Endothelial cell of umbilical vein (primary cell): ENCODE results near the gene IPO11. TPM values are rescaled to one million over a fixed set of nuclear protein-coding genes. Genes with fewer than 3 reads are reported as not detected.

Source experiments
- BruUV-seq: library from RNA; stranded (reverse); fragments of 400-500 nt; replicated peaks from 2 replicates; lab custom pipeline; 2021; lab: Mats Ljungman, UMichigan
- CTCF ChIA-PET: fragments of 300-600, 350-600 bp; sonication (Branson Sonifier 250); formaldehyde crosslinking; loops from one replicate; lab custom pipeline; 2021; ENCODE audit warnings: antibody characterized with exemption, inconsistent platforms; lab: Charles Lee
- POLR2A ChIA-PET: fragments of 300-600, 350-600 bp; sonication (Branson Sonifier 250); formaldehyde crosslinking; loops from one replicate; lab custom pipeline; 2021; ENCODE audit warnings: antibody characterized with exemption, inconsistent platforms; lab: Charles Lee
- DNase-seq: peaks from one replicate; pipeline ENCODE4 v3.0.0-alpha.2; 2011; ENCODE audit warnings: low read depth, low spot score
- FAIRE-seq: peaks from 2 replicates; lab custom pipeline; 2011; peaks lifted over from hg19 to GRCh38; lab: Jason Lieb, UNC
- H2AFZ ChIP-seq: 2 replicates; pipeline ENCODE4 v1.6.0; 2012; ENCODE audit warnings: low read depth, low read length, control low read depth, inconsistent platforms
- H3K27ac ChIP-seq: 2 replicates; pipeline ENCODE4 v1.5.1; 2011; ENCODE audit warnings: low read depth, mild to moderate bottlenecking, control low read depth, low read length, moderate library complexity; ENCODE audit not compliant: insufficient read depth
- H3K27me3 ChIP-seq, 2 experiments: 2 replicates each; pipeline versions ENCODE4 v1.6.0 to v1.6.1; 2011; ENCODE audit warnings: low read length in 2 of 2, mixed read lengths in 1 of 2; ENCODE audit not compliant: control insufficient read depth in 2 of 2, insufficient read depth in 2 of 2
- H3K36me3 ChIP-seq, 2 experiments: 2 replicates in 1 of 2; 3 replicates in 1 of 2; pipeline ENCODE4 v1.5.1; 2011; ENCODE audit warnings: low read length in 2 of 2, mild to moderate bottlenecking in 1 of 2, moderate library complexity in 1 of 2; ENCODE audit not compliant: control insufficient read depth in 2 of 2, insufficient read depth in 2 of 2; ENCODE audit errors: extremely low read depth in 1 of 2
- H3K4me1 ChIP-seq: 3 replicates; pipeline ENCODE4 v1.5.1; 2011; ENCODE audit warnings: mild to moderate bottlenecking, low read length; ENCODE audit not compliant: control insufficient read depth, insufficient read depth; ENCODE audit errors: extremely low read depth
- H3K4me2 ChIP-seq: 2 replicates; pipeline ENCODE4 v1.6.1; 2011; ENCODE audit warnings: low read length, control low read depth, mixed read lengths; ENCODE audit not compliant: insufficient read depth
- H3K4me3 ChIP-seq, 3 experiments: fragments of 200-600 bp in 1 of 3; sonication (generic), shearing (Covaris generic) in 1 of 3; replicated peaks in 1 of 3; 2 replicates each; pipeline ENCODE4 v1.5.1; 2011 to 2016; ENCODE audit warnings: control low read depth in 3 of 3, low read length in 3 of 3, mild to moderate bottlenecking in 2 of 3, inconsistent platforms in 1 of 3, low read depth in 1 of 3, moderate library complexity in 1 of 3; ENCODE audit not compliant: insufficient read depth in 1 of 3
- H3K79me2 ChIP-seq: 2 replicates; pipeline ENCODE4 v1.6.0; 2012; ENCODE audit warnings: low read length, inconsistent platforms; ENCODE audit not compliant: control insufficient read depth, insufficient read depth
- H3K9ac ChIP-seq: replicated peaks from 2 replicates; pipeline ENCODE3; 2011; ENCODE audit warnings: low read length, control low read depth; ENCODE audit not compliant: insufficient read depth; ENCODE audit errors: extremely low read depth
- H3K9me1 ChIP-seq: replicated peaks from 3 replicates; pipeline ENCODE4 v1.6.0; 2011; ENCODE audit warnings: mild to moderate bottlenecking, low read length; ENCODE audit not compliant: control insufficient read depth, insufficient read depth; ENCODE audit errors: extremely low read depth
- H3K9me3 ChIP-seq: replicated peaks from 2 replicates; pipeline ENCODE4 v1.5.1; 2012; ENCODE audit warnings: low read length, inconsistent platforms; ENCODE audit not compliant: control insufficient read depth, insufficient read depth
- H4K20me1 ChIP-seq: replicated peaks from 2 replicates; pipeline ENCODE3; 2011; ENCODE audit warnings: mild to moderate bottlenecking, low read length; ENCODE audit not compliant: control insufficient read depth, insufficient read depth; ENCODE audit errors: extremely low read depth
- CTCF ChIP-seq, 2 donors: IDR thresholded peaks; 1 replicate in 1 of 2; 2 replicates in 1 of 2; pipeline ENCODE4 v1.5.1; 2011; ENCODE audit warnings: low read length in 2 of 2, mild to moderate bottlenecking in 2 of 2, moderate library complexity in 2 of 2, control low read depth in 1 of 2, inconsistent platforms in 1 of 2, low read depth in 1 of 2; ENCODE audit not compliant: insufficient read depth in 1 of 2; ENCODE audit errors: extremely low read depth in 1 of 2
- EZH2 ChIP-seq: IDR thresholded peaks from 2 replicates; pipeline ENCODE4 v1.6.1; 2012; ENCODE audit warnings: borderline replicate concordance, low read depth, mild to moderate bottlenecking, moderate library complexity, low read length, inconsistent platforms; ENCODE audit not compliant: severe bottlenecking
- FOS ChIP-seq: IDR thresholded peaks from 2 replicates; pipeline ENCODE4 v1.6.1; 2011; ENCODE audit warnings: mild to moderate bottlenecking, low read length, moderate library complexity, borderline replicate concordance; ENCODE audit not compliant: insufficient read depth
- GATA2 ChIP-seq: IDR thresholded peaks from 2 replicates; pipeline ENCODE4 v1.7.0; 2011; ENCODE audit warnings: low read depth, mild to moderate bottlenecking, moderate library complexity, mixed read lengths, low read length; ENCODE audit not compliant: insufficient read length, insufficient read depth
- JUN ChIP-seq: IDR thresholded peaks from 2 replicates; pipeline ENCODE4 v1.6.1; 2011; ENCODE audit warnings: borderline replicate concordance, low read depth; ENCODE audit not compliant: insufficient read length, insufficient read depth
- MYC ChIP-seq: IDR thresholded peaks from one replicate; pipeline ENCODE4 v1.6.1; 2011; ENCODE audit warnings: mild to moderate bottlenecking, low read depth, low read length
- POLR2A ChIP-seq: IDR thresholded peaks from 2 replicates; pipeline ENCODE4 v1.6.1; 2012; ENCODE audit warnings: low read depth, mild to moderate bottlenecking, control low read depth, low read length
- POLR2AphosphoS5 ChIP-seq: IDR thresholded peaks from 2 replicates; pipeline ENCODE4 v1.6.1; 2012; ENCODE audit warnings: low read depth, mild to moderate bottlenecking, control low read depth, low read length, moderate library complexity; ENCODE audit not compliant: insufficient read depth
- dilution Hi-C: fragments of 300-500 bp; cut with MboI; formaldehyde crosslinking; loops from one replicate; pipeline ENCODE4 v1.15.0; 2019; ENCODE audit warnings: low sequenced_read_pairs; ENCODE audit not compliant: extremely low pct_ligation_motif_present
- intact Hi-C: fragments of 100-400 bp; cut with micrococcal nuclease; formaldehyde crosslinking; loops from one replicate; pipeline ENCODE4 v1.10.0; 2022
- polyA plus RNA-seq, 4 experiments: library from polyadenylated mRNA; depleted of rRNA in 3 of 4; stranded (reverse) in 3 of 4; unstranded in 1 of 4; fragments of >200 nt; gene quantifications; 2 replicates each; pipeline versions ENCODE4 v1.2.1 to v1.2.3, GENCODE V29; 2011 to 2012; ENCODE audit warnings: missing spikeins in 1 of 4
- total RNA-seq: library from RNA; stranded (reverse); gene quantifications from 2 replicates; pipeline ENCODE4 v1.2.3, GENCODE V29; 2021
- TF ChIP-seq, protein P1 (sequence below): IDR thresholded peaks from 2 replicates; pipeline ENCODE4 v1.6.1; 2011; ENCODE audit not compliant: insufficient read depth, insufficient read length

IPO11 gene
- total and polyA plus RNA-seq, 2 donors (not counting 3 experiments of a cell fraction or from before 2014, with no cell fraction given) = 38.5 to 80.9 TPM

- dilution Hi-C loops = no loop called here
- no peak for TF ChIP-seq POLR2AphosphoS5
- TF ChIP-seq JUN = peak; percentile 34
- TF ChIP-seq POLR2A = no peak
- peak; percentile 63 for TF ChIP-seq GATA2
- no TSS peak for BruUV-seq
- Histone ChIP-seq H4K20me1 (no peaks in the 10 kb centered on the region), H3K36me3 (no peaks in the 10 kb centered on the region), H3K27me3 (no peaks in the 10 kb centered on the region), H3K27ac (no peak overlapping the region), H3K4me3 (no peak overlapping the region), H3K9me3 (no peaks in the 10 kb centered on the region), H3K9me1 (no peaks in the 10 kb centered on the region), H3K9ac (no peak overlapping the region), H3K79me2 (no peaks in the 10 kb centered on the region), H2AFZ (no peak overlapping the region), H3K4me1 (no peaks in the 10 kb centered on the region), H3K4me2 (no peak overlapping the region)
- intact Hi-C loops = loop anchor here (2.0 kb wide), 1 partner anchor 37 kb away; no protein-coding TSS in a partner anchor
- ChIA-PET POLR2A (no interaction called here), CTCF (no interaction called here)
- DNase-seq (peak; percentile 58), FAIRE-seq (no peak)
These were observed 125.7 kb downstream of the IPO11 start for GRCh38 chr5:62538017-62538942.

DNA sequence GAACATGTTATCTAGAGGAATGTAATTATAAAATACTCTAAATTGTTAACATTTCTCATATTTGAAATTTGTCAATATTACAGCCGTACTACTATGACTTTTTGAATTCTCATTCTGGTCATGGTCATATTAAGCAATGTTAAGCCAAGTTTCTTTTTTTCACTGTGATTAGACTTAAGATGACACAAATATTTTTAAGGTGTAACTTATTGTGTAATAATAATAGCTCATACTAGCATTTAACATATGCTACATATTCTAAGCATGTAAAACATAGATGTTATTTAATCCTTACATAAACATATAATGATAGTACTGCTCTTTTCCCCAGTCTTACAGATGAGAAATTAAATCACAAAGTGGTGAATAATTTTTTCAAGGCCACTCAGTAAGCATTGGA lies 130.2 kb downstream of the IPO11 start:
- no peaks in the 10 kb centered on the region for H3K9me1 ChIP-seq
- POLR2A ChIA-PET = no interaction called here
- intact Hi-C loops = no loop called here

More for the DNA sequence above, 130.2 kb downstream of the IPO11 start:
- H3K4me1 ChIP-seq = no peaks in the 10 kb centered on the region
- no peak overlapping the region for H2AFZ ChIP-seq
- H3K9ac ChIP-seq = no peak overlapping the region
- no TSS peak for BruUV-seq
- H3K79me2 ChIP-seq = no peaks in the 10 kb centered on the region
- H3K4me3 ChIP-seq = no peak overlapping the region
- H3K27ac ChIP-seq = no peak overlapping the region
- H3K9me3 ChIP-seq = no peaks in the 10 kb centered on the region
- H3K36me3 ChIP-seq = no peaks in the 10 kb centered on the region
- FAIRE-seq (no peak), DNase-seq (no peak)
- H4K20me1 ChIP-seq = no peaks in the 10 kb centered on the region
- TF ChIP-seq, protein P1, sequence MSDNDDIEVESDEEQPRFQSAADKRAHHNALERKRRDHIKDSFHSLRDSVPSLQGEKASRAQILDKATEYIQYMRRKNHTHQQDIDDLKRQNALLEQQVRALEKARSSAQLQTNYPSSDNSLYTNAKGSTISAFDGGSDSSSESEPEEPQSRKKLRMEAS = no peak
- TF ChIP-seq CTCF (IDR thresholded peaks at IDR 0.05; ENCODE audit: extremely low read depth in 1 of 2, insufficient read depth in 1 of 2, low read depth in 1 of 2, low read length in 2 of 2) (no peak), POLR2AphosphoS5 (no peak), JUN (no peak), POLR2A (no peak), MYC (no peak), FOS (no peak), GATA2 (no peak), EZH2 (no peak)
- dilution Hi-C loops = no loop called here
- H3K27me3 ChIP-seq = no peaks in the 10 kb centered on the region
- H3K4me2 ChIP-seq = no peak overlapping the region
- CTCF ChIA-PET = interaction anchor here (1.4 kb wide), 1 partner anchor 14 kb away, joined by 3 read pairs; no protein-coding TSS in a partner anchor
